ENCODE measurements around the gene DDO. TPM values are rescaled to one million over a fixed set of nuclear protein-coding genes. Genes with fewer than 3 reads are reported as not detected.

The DDO gene
- total RNA-seq, 1 experiment from 2014 or later = not detected

GRCh38 chr6:110366256-110366655 lies 49.1 kb downstream of the DDO start:
- Histone ChIP-seq H3K36me3 (ENCODE audit: insufficient read depth, low read length, poor library complexity, severe bottlenecking) (no peaks in the 10 kb centered on the region), H3K4me1 (ENCODE audit: insufficient read depth, low read length, poor library complexity, severe bottlenecking) (peaks cover 41% of the 10 kb centered on the region), H3K27ac (ENCODE audit: low read depth, low read length, poor library complexity, severe bottlenecking) (no peak overlapping the region), H3K9me3 (ENCODE audit: low read depth, low read length, poor library complexity, severe bottlenecking) (no peaks in the 10 kb centered on the region), H3K4me3 (ENCODE audit: low read depth, low read length, poor library complexity, severe bottlenecking) (no peak overlapping the region), H3K27me3 (replicated peaks; ENCODE audit: insufficient read depth, low read depth, low read length, poor library complexity) (no peaks in the 10 kb centered on the region)
- TF ChIP-seq CTCF (conservative IDR thresholded peaks at IDR 0.05; ENCODE audit: low read depth, low read length) (no peak), EZH2 (IDR thresholded peaks at IDR 0.05; ENCODE audit: borderline replicate concordance, low read depth, low read length, poor library complexity, severe bottlenecking) (no peak)
- ChIA-PET POLR2A (ENCODE audit: low non-redundant PET) (no interaction called here), CTCF (no interaction called here)
- no peak for DNase-seq (ENCODE audit: low spot score)
- BruUV-seq (replicated peaks) = no TSS peak
- intact Hi-C loops (cut with micrococcal nuclease; ENCODE audit: unreplicated experiment) = no loop called here

- no peaks in the 10 kb centered on the region for H3K36me3 ChIP-seq (ENCODE audit: insufficient read depth, low read length, poor library complexity, severe bottlenecking)
- ChIA-PET CTCF (no interaction called here), POLR2A (ENCODE audit: low non-redundant PET) (no interaction called here)
- BruUV-seq (replicated peaks) = no TSS peak
- peaks cover 36% of the 10 kb centered on the region for H3K4me1 ChIP-seq (ENCODE audit: insufficient read depth, low read length, poor library complexity, severe bottlenecking)
- no peak overlapping the region for H3K4me3 ChIP-seq (ENCODE audit: low read depth, low read length, poor library complexity, severe bottlenecking)
- intact Hi-C loops (cut with micrococcal nuclease; ENCODE audit: unreplicated experiment) = no loop called here
- DNase-seq (ENCODE audit: low spot score) = no peak
- H3K27ac ChIP-seq (ENCODE audit: low read depth, low read length, poor library complexity, severe bottlenecking) = no peak overlapping the region
- TF ChIP-seq EZH2 (IDR thresholded peaks at IDR 0.05; ENCODE audit: borderline replicate concordance, low read depth, low read length, poor library complexity, severe bottlenecking) (no peak), CTCF (conservative IDR thresholded peaks at IDR 0.05; ENCODE audit: low read depth, low read length) (no peak)
- H3K9me3 ChIP-seq (ENCODE audit: low read depth, low read length, poor library complexity, severe bottlenecking) = no peaks in the 10 kb centered on the region
- H3K27me3 ChIP-seq (replicated peaks; ENCODE audit: insufficient read depth, low read depth, low read length, poor library complexity) = no peaks in the 10 kb centered on the region
Observed at GRCh38 chr6:110364364-110365105, 50.8 kb downstream of the DDO start.

GRCh38 chr6:110363748-110364147 lies 51.6 kb downstream of the DDO start:
- intact Hi-C loops (cut with micrococcal nuclease; ENCODE audit: unreplicated experiment) = no loop called here
- ChIA-PET CTCF (no interaction called here), POLR2A (ENCODE audit: low non-redundant PET) (no interaction called here)
- no peak overlapping the region for H3K4me3 ChIP-seq (ENCODE audit: low read depth, low read length, poor library complexity, severe bottlenecking)
- no peak overlapping the region for H3K27ac ChIP-seq (ENCODE audit: low read depth, low read length, poor library complexity, severe bottlenecking)
- H3K4me1 ChIP-seq (ENCODE audit: insufficient read depth, low read length, poor library complexity, severe bottlenecking) = peaks cover 35% of the 10 kb centered on the region
- TF ChIP-seq EZH2 (IDR thresholded peaks at IDR 0.05; ENCODE audit: borderline replicate concordance, low read depth, low read length, poor library complexity, severe bottlenecking) = no peak
- no peak for TF ChIP-seq CTCF (conservative IDR thresholded peaks at IDR 0.05; ENCODE audit: low read depth, low read length)
- no peak for DNase-seq (ENCODE audit: low spot score)
- BruUV-seq (replicated peaks) = no TSS peak
- H3K27me3 ChIP-seq (replicated peaks; ENCODE audit: insufficient read depth, low read depth, low read length, poor library complexity) = no peaks in the 10 kb centered on the region
- H3K36me3 ChIP-seq (ENCODE audit: insufficient read depth, low read length, poor library complexity, severe bottlenecking) = no peaks in the 10 kb centered on the region
- H3K9me3 ChIP-seq (ENCODE audit: low read depth, low read length, poor library complexity, severe bottlenecking) = no peaks in the 10 kb centered on the region
